SIG-M5 treated with dmso at 0.1 percent for 504 hours (cell line): ENCODE measurements around the gene GPC3.
"Not testable (repeated sequence)": the region's sequence is repeated elsewhere in the genome, so short reads cannot be mapped to it uniquely, and the experiment has no call there.

Experiments
- DNase-seq: peaks from one replicate; lab custom pipeline; 2025; ENCODE audit not compliant: unreplicated experiment; lab: John Stamatoyannopoulos, UW

The GPC3 gene

DNA sequence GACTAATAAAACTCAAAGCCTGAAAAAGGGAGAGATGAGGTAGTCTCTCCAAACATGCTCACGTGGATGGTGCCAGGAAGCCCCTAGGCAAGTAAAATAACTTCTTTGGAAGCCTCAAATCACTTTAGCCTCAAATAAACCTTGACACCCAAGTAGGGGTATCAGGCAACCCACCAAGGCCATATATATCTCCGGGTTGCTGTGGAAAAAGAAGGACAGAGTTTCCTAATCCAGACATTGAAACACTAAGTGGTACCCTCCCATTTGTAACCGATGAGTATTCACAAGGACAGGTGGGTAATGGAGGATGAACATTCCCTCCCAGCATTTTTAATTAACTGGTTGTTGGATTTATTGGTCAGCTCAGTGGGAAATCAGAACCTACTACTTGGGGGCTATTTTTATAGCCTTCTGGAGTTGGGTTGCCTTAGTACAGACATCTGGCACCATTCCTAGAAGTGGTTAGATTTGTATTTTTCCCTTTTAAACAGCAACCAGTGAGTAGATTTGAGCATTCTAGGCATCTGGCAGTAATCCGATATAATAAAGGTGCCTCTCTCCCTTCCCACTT lies 87.7 kb downstream of the GPC3 start:
- no peak for DNase-seq

DNA sequence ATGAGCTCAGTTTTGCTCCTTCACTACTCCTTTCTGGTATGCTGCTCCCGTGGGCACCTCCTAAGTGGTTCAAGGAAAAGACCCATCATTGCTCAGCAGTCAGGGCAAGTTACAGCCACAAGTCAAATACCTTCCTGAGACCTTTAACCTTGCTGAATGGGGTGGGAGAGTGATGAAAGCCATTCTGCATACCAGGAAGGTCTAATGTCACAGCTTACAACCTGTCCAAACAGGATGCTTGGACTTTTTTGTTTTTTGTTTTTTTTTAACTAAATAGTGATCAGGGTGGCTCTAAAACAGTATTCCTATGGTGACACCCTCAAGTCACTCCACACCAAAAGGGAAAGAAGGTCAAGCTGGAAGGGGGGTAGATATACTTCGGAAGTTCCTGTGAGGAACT lies 93.1 kb downstream of the GPC3 start:
- DNase-seq = no peak

- DNase-seq = no peak
Observed at GRCh38 chrX:133888984-133889383, 96.4 kb downstream of the GPC3 start.

DNA sequence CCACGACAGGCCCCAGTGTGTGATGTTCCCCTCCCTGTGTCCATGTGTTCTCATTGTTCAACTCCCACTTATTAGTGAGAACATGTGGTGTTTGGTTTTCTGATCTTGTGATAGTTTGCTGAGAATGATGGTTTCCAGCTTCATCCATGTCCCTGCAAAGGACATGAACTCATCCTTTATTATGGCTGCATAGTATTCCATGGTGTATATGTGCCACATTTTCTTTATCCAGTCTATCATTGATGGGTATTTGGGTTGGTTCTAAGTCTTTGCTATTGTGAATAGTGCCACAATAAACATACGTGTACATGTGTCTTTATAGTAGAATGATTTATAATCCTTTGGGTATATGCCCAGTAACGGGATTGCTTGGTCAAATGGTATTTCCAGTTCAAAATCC lies 97.3 kb downstream of the GPC3 start:
- not testable (repeated sequence) for DNase-seq

- DNase-seq = no peak
Observed at GRCh38 chrX:133884430-133885394, 100.7 kb downstream of the GPC3 start.

DNA sequence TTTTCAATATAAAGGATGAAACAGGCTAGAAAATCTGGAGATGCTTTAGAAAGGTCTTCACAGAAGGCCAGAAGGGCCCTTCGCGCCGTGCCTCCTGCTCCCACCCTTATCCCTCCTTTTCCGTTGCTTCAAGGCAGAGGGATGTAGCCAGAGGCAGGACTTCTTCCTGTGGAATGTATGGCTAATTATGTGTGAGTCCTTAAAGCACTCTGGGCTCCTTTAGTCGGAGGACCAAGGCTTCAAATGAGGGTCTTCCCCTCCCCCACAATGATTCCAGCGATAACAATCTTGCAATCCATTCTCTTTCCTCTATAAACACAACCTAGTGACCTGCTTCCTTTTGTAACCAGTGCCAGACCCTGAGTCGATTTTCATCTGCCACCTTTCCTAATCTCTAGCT lies 103.5 kb downstream of the GPC3 start:
- DNase-seq = no peak

- DNase-seq = no peak
Observed at GRCh38 chrX:133881007-133881406, 104.4 kb downstream of the GPC3 start.

GRCh38 chrX:133880032-133880443 lies 105.4 kb downstream of the GPC3 start:
- no peak for DNase-seq

DNA sequence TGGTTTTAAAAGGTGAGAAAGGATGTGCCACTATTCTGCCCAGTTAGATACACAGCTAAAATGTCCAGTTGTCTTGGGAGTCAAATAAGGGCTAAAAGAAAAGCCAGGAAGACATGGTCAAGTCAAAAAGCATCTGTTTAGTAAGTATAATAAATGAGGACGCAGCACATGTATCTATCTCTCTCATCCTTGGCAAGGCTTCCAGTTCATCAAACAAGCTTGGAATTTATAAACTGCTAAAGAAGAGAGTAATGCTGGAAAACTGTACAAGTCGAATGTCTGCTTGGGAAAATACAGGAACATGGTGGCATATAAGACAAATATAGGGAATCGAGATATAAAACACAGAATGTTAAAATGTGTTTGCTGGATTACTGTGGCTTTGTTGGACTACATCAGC lies 106.7 kb downstream of the GPC3 start:
- DNase-seq = no peak

- no peak for DNase-seq
Observed at GRCh38 chrX:133876646-133877045, 108.7 kb downstream of the GPC3 start.

DNA sequence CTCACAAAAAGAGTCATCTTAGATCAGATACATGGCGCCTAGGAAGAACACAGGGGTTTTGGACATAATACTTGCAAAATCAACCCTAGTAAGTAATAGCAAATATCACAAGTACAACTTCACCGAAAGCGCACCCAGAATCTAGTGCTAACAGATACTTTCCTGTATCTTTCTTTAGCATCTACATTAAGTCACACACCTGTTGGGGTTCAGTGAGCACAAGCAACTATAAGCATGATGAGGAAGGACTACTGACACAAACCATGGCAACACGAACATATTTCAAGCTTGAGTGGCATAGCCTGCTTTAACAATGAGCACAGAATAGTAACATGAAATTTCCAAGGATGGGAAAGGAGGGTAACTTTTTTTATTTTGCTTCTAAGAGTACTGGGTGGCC lies 116.1 kb downstream of the GPC3 start:
- no peak for DNase-seq

- no peak for DNase-seq
Observed at GRCh38 chrX:133868682-133869081, 116.7 kb downstream of the GPC3 start.

DNA sequence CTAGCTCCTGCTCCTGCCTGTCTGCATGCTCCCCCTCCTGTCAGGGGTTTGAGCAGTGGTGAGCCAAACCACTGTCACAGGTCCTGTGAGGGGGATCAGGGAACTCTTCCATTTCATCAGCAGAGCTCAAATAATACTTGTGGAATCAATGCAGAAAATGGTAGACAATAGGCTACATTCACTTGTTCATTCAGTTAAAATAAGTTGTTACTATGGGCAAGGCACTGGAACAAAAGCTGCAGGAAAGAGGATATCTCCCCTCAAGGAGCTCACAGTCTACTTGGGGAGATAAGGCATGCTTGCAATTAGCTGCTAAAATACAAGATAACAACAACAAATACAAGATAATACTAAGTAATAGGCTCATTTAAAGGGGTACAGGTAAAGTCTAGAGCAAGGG lies 117.1 kb downstream of the GPC3 start:
- DNase-seq = no peak

DNA sequence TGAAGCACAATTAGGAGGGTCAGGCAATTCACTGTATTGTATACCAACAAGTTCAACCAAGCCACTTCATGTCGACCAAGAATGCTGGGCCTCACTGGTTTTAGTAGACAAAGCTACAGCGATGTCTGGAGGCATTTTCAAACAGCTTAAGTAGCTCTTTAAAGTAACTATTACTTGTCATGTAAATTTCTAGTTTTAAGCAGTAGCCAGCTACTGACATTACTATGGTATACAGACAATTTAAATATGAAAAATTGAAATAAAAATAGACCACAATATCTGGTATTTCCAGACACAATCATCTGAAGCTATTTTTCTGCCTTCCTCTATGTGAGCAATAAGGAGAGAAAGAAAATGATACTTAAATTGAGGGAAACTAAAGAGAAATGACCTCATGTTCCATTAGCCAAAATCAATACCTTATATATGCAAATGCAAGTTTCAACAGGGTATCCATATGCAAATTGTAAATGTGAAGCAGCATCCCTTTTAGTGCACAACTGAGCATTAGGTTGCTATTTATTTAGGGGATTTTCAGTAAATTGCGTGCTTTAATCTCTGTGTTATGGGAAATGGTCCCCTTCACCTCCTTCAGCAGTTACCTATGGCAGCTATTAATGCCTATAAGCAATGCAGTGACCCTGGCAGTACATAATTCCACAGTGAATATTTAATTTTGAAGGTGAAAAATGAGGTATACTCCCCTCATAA lies 119.5 kb downstream of the GPC3 start:
- DNase-seq = no peak

DNA sequence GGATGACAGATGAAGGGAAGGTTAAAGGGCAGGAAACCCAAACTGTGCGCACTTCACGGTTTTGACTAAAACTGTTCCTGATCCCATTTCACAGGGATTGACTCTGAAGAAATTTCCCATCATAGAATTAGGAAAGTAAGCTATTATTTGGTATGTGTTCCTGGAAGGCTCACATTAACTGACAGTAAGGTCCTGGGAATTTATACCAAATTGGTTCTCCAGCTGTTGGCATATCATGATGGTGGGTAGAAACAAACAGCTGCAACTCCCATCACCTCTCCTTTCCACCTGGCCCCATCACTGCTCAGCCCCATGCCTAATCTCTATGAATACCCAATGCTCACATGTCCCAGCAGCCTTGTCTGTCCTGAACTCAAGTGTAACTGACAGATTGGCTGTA lies 121.2 kb downstream of the GPC3 start:
- DNase-seq = no peak

DNA sequence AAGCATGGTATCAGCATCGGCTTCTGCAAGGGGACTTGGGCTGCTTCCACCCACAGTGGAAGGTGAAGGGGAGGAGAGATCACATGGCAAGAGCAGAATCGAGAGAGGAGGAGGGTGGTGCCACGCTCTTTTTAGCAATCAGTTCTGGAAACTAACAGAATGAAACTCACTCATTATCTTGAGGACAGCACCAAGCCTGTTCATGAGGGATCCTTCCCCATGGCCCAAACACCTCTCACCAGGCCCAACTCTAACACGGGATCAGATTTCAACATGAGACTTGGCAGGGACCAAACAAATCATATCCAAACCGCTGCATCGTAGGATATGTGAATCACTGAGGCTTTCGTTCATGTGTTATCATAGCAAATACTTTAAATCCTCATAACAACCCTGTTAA lies 125.5 kb downstream of the GPC3 start:
- no peak for DNase-seq

GRCh38 chrX:133859336-133859735 lies 126.1 kb downstream of the GPC3 start:
- no peak for DNase-seq

- no peak for DNase-seq
Observed at GRCh38 chrX:133857640-133858269, 127.6 kb downstream of the GPC3 start.

DNA sequence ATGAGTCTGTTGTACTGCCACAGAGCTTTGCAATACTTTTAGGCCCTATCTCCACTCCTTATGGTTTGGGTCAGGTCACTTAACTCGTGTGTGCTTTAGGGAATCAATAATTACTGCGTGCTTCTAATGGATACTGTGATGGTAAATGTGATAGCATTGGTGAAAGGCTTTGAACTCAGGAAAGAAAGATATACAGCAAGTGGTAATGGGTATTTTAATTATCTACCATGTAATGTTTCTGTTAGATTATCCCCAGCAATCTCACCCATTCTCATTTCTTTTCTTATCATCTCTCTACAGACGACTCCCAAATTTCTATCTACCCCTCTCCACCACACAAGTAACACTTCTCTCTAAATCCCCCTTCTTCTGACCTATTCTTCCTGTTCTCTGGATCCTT lies 128.6 kb downstream of the GPC3 start:
- DNase-seq = no peak

- no peak for DNase-seq
Observed at GRCh38 chrX:133854290-133854689, 131.1 kb downstream of the GPC3 start.

GRCh38 chrX:133852837-133853356 lies 132.5 kb downstream of the GPC3 start:
- no peak for DNase-seq
